Erythroblast (primary cell): ENCODE data around the gene ALDOA.

Experiments
- DNase-seq, 2 experiments: peaks; one replicate each; lab custom pipeline; 2025; lab: John Stamatoyannopoulos, UW
- GATA1 ChIP-seq: IDR thresholded peaks from 2 replicates; pipeline ENCODE4 v1.6.1; 2011; ENCODE audit warnings: low read depth, mild to moderate bottlenecking, control low read depth, low read length, moderate library complexity
- POLR2A ChIP-seq: IDR thresholded peaks from 2 replicates; pipeline ENCODE4 v1.6.1; 2011; ENCODE audit warnings: mild to moderate bottlenecking, low read length

ALDOA gene

DNA sequence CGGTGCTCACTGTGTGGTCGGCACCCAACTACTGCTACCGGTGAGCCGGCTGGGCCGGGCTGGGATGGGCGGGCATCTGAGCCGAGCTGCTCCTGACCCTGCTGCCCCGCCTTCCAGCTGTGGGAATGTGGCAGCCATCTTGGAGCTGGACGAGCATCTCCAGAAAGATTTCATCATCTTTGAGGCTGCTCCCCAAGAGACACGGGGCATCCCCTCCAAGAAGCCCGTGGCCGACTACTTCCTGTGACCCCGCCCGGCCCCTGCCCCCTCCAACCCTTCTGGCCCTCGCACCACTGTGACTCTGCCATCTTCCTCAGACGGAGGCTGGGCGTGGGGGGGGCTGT, 19.2 kb downstream of the ALDOA start:
- DNase-seq, result no peak
- TF ChIP-seq GATA1 (no peak), POLR2A (no peak)

GRCh38 chr16:30085247-30085646, 19.7 kb downstream of the ALDOA start:
- no peak for TF ChIP-seq GATA1
- no peak for TF ChIP-seq POLR2A
- DNase-seq, result no peak

GRCh38 chr16:30085820-30086219, 20.3 kb downstream of the ALDOA start:
- DNase-seq, result no peak
- TF ChIP-seq POLR2A (no peak), GATA1 (no peak)

DNA sequence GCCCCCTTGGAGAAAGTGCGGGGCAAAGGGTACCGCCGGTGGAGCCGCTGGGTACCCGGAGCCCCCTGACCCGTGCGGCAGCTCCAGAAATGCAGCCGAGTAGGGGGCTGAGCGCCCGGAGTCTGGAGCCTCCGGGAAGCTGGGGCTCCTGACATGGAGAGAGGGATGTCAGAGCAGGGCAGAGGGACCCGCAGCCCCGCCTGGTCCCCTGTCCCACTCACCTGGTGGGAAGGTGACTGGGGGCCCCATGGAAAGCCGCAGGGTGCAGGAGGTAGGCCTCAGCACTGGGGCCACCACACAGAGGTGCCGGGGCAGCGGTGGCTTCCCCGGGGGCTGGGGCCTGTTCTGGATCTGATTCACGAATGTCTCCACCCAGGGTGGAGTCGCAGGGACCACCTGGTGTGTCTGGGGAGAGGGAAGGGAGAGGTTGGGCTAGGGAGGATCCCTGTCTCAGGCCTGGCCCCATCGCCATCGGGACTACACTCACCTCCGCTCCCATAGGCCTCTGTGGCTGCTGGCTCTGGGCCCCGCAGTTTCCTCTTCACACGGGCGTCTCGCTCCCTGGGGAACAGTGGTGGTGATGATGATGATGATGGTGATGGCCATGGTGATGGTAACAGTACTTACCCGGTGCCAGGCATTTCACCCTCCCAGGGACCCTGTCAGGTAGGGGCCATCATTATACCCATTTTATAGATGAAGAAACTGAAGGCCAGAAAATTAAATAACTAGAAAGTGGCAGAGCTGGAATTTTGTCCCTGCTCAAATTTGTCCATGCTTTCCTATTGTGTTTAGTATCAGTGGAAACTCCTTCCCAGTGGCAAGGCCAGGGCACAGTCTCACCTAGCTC, 21.0 kb downstream of the ALDOA start:
- DNase-seq, result no peak
- no peak for TF ChIP-seq GATA1
- TF ChIP-seq POLR2A, result no peak

- TF ChIP-seq GATA1 (no peak), POLR2A (no peak)
- DNase-seq, result no peak
These were observed 21.8 kb downstream of the ALDOA start for GRCh38 chr16:30087181-30087898.

GRCh38 chr16:30088237-30088831, 22.8 kb downstream of the ALDOA start:
- no peak for TF ChIP-seq POLR2A
- no peak for TF ChIP-seq GATA1
- no peak for DNase-seq

- DNase-seq, result no peak
- TF ChIP-seq GATA1 (no peak), POLR2A (no peak)
These were observed 23.5 kb downstream of the ALDOA start for GRCh38 chr16:30088832-30089624.

- TF ChIP-seq GATA1 (no peak), POLR2A (no peak)
- DNase-seq, result no peak
These were observed 25.2 kb downstream of the ALDOA start for GRCh38 chr16:30090610-30091331.

DNA sequence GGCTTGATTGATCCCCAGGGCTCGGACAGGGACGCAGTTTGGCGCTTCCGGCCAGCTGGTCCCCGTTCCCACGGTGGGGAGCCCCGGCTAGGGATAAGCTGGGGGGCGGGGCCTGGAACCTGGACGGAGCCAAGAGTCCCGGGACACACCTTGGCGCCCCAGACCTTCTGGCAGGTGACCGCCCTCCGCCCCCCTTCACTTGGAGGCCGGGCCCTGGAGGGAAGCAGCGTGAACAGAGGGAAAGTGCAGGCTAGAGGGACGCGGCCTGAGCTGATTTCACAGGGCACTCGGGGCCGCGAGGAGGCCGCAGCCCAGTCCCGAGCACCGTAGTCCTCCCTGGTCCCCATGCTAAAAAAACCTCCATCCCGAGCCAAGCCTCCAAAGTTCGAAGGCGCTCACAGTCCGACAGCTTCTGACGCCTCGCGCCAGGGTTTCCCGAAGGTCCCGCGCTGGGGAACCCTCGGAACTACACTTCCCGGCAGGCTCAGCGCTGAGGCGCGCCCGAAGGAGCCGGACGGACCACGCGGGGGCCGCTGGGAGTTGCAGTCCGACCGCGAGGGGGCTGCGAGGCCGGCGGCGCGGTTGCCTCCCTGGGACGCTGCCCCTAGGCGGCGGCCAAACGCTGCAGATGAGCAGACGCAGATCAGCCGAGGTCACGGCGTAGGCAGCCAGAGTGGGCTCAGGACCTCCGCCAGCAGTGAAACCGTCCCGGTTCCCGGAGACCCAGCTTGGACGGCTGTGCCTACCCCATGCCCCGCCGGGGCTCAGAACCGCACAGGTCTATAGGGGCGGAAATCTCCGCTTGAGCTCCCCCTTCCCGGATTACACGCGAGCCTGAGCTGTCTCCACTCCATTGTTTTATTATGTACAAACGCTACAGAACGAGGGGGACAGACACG, 26.2 kb downstream of the ALDOA start, which contains the start of gene TBX6:
Gene TBX6 (minus strand): TSS at position 451 of the 899 bp plus-strand sequence. CDS start 731 bp downstream, outside the sequence.
- peak; percentile 93 to 96 for DNase-seq
- TF ChIP-seq GATA1 (no peak), POLR2A (peak; percentile 67)

DNA sequence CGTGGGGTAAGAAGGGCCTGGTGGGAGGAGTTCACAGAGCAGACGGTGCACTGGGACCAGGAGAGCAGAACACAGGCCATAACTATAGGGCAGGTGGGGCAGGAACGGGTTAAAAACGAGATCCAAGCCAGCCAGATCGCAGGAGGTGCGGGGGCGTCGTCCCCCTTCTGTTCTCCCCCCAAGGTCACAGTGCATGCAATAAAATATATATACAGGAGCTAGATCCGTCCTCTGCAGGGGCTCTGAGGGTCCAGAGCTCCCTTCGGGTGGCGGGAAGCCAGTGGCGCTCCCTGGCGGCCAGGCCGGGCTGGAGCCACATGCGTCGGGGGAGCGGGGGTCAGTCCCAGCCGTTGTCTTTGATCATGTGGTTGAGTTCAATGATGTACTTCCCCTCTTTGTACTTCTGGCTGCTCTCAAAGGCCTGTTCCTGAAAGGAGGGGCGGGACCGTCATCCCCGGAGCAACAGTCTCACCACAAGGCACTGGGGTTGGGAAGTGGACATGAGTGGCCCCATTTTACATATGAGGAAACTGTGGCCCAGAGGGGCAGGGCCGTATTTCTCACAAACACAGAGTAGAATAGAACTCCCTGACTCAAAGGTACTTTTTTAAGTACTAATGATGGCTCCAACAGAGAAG, 26.9 kb downstream of the ALDOA start:
- DNase-seq, result peak; percentile 75 to 82
- peak; percentile 41 for TF ChIP-seq POLR2A
- TF ChIP-seq GATA1, result no peak

GRCh38 chr16:30094541-30095165, 29.1 kb downstream of the ALDOA start:
- DNase-seq, result no peak
- TF ChIP-seq GATA1 (no peak), POLR2A (no peak)
